Measurements from ENCODE around the gene IL1RAPL2. TPM values are rescaled to one million over a fixed set of nuclear protein-coding genes. Genes with fewer than 3 reads are reported as not detected.

Gene IL1RAPL2
- not detected in 5 replicates for total RNA-seq (2022; extraction: Qiagen RNA extraction; ENCODE audit: low read depth)

GRCh38 chrX:104565791-104566680, at the start of gene IL1RAPL2:
Gene IL1RAPL2 (plus strand): TSS chrX:104566199.

GRCh38 chrX:105220636-105221035, 654.6 kb downstream of the IL1RAPL2 start, which contains the start of gene TEX13A:
Gene TEX13A (minus strand): TSS chrX:105220694. CDS start chrX:105220397, 297 bp downstream.

